ENCODE measurements around the gene IL13RA2.

DNA sequence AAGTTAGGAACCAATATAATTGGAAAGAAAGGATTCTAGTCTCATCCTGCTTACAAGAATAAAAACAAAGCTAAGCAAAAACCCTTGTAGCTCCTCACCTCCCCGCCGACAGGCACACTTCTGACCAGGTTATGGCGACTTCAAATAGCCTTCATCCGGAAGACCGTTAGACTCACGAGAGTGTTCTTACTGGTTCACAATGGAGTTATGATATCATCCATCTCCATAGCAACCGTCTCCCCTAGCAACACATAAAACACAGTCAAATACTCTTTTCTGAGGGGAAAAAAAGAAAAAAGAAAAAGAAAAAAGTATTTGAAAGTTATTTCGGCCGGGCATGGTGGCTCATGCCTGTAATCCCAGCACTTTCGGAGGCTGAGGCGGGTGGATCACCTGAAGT lies at the start of gene IL13RA2:
- TF ChIP-seq, protein P1, sequence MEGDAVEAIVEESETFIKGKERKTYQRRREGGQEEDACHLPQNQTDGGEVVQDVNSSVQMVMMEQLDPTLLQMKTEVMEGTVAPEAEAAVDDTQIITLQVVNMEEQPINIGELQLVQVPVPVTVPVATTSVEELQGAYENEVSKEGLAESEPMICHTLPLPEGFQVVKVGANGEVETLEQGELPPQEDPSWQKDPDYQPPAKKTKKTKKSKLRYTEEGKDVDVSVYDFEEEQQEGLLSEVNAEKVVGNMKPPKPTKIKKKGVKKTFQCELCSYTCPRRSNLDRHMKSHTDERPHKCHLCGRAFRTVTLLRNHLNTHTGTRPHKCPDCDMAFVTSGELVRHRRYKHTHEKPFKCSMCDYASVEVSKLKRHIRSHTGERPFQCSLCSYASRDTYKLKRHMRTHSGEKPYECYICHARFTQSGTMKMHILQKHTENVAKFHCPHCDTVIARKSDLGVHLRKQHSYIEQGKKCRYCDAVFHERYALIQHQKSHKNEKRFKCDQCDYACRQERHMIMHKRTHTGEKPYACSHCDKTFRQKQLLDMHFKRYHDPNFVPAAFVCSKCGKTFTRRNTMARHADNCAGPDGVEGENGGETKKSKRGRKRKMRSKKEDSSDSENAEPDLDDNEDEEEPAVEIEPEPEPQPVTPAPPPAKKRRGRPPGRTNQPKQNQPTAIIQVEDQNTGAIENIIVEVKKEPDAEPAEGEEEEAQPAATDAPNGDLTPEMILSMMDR (IDR thresholded peaks at IDR 0.05): no peak
- no peak for TF ChIP-seq POLR2A (IDR thresholded peaks at IDR 0.05)
